ENCODE results near the gene CPNE2.

GRCh38 chr16:57127037-57127763, 34.8 kb downstream of the CPNE2 start:
- TF ChIP-seq POLR2AphosphoS5 (IDR thresholded peaks at IDR 0.05) (no peak), CTCF (IDR thresholded peaks at IDR 0.05) (no peak), POLR2A (IDR thresholded peaks at IDR 0.05) (no peak)

Measured in upper lobe of left lung (tissue), 4 donors.